Activated CD4-positive, CD25-positive, alpha-beta regulatory T cell treated with anti-CD3 and anti-CD28 coated beads, Interleukin-2, amount 50 U/mL, for 16 hours (primary cell): ENCODE measurements around the gene OR5AU1.
A peak's percentile ranks its signal among the peaks of the same experiment; 100 is the strongest.

ENCODE experiments used
- DNase-seq: peaks from one replicate; pipeline ENCODE4 v3.0.0-alpha.2; 2020; ENCODE audit warnings: low read depth, low spot score

Gene OR5AU1

GRCh38 chr14:21155963-21156362 lies at the start of gene OR5AU1:
Gene OR5AU1, minus strand, starts transcription at chr14:21156063. Its CDS starts 191 bp downstream, at chr14:21155872.
- no peak for DNase-seq

GRCh38 chr14:21205026-21205677 lies 49.3 kb upstream of the OR5AU1 start:
- DNase-seq: no peak

- no peak for DNase-seq
These were observed 48.5 kb upstream of the OR5AU1 start for GRCh38 chr14:21204167-21205025.

- DNase-seq: no peak
These were observed 47.8 kb upstream of the OR5AU1 start for GRCh38 chr14:21203470-21204166.

- no peak for DNase-seq
These were observed 46.8 kb upstream of the OR5AU1 start for GRCh38 chr14:21202463-21203358.

- no peak for DNase-seq
These were observed 46.0 kb upstream of the OR5AU1 start for GRCh38 chr14:21201732-21202462.

- DNase-seq: no peak
These were observed 45.0 kb upstream of the OR5AU1 start for GRCh38 chr14:21200752-21201461.

- no peak for DNase-seq
These were observed 44.0 kb upstream of the OR5AU1 start for GRCh38 chr14:21199611-21200560.

- DNase-seq: no peak
These were observed 41.7 kb upstream of the OR5AU1 start for GRCh38 chr14:21197418-21198205.

- no peak for DNase-seq
These were observed 38.7 kb upstream of the OR5AU1 start for GRCh38 chr14:21194597-21194996.

GRCh38 chr14:21192875-21193535 lies 37.1 kb upstream of the OR5AU1 start:
- DNase-seq: no peak

- no peak for DNase-seq
These were observed 36.6 kb upstream of the OR5AU1 start for GRCh38 chr14:21192447-21192822.

- peak; percentile 26 for DNase-seq
These were observed 36.1 kb upstream of the OR5AU1 start for GRCh38 chr14:21191809-21192446.

- no peak for DNase-seq
These were observed 35.5 kb upstream of the OR5AU1 start for GRCh38 chr14:21191261-21191808.

- DNase-seq: no peak
These were observed 29.6 kb upstream of the OR5AU1 start for GRCh38 chr14:21185491-21185890.

GRCh38 chr14:21184254-21184653 lies 28.4 kb upstream of the OR5AU1 start:
- no peak for DNase-seq

- DNase-seq: no peak
These were observed 26.3 kb upstream of the OR5AU1 start for GRCh38 chr14:21182166-21182565.
